ENCODE data around the gene RREB1.

Gene RREB1

GRCh38 chr6:7163661-7164071 lies 55.9 kb downstream of the RREB1 start:
- DNase-seq (ENCODE audit: low spot score) = no peak

- no peak for DNase-seq (ENCODE audit: low spot score)
These were observed 56.8 kb downstream of the RREB1 start for GRCh38 chr6:7164536-7165001.

- DNase-seq (ENCODE audit: low spot score) = no peak
These were observed 57.5 kb downstream of the RREB1 start for GRCh38 chr6:7165002-7165889.

- no peak for DNase-seq (ENCODE audit: low spot score)
These were observed 58.1 kb downstream of the RREB1 start for GRCh38 chr6:7165890-7166267.

- DNase-seq (ENCODE audit: low spot score) = peak; percentile 17
These were observed 58.9 kb downstream of the RREB1 start for GRCh38 chr6:7166410-7167293.

GRCh38 chr6:7169296-7169721 lies 61.5 kb downstream of the RREB1 start:
- DNase-seq (ENCODE audit: low spot score) = no peak

GRCh38 chr6:7170117-7170732 lies 62.5 kb downstream of the RREB1 start:
- no peak for DNase-seq (ENCODE audit: low spot score)

GRCh38 chr6:7171119-7171518 lies 63.4 kb downstream of the RREB1 start:
- no peak for DNase-seq (ENCODE audit: low spot score)

- no peak for DNase-seq (ENCODE audit: low spot score)
These were observed 64.0 kb downstream of the RREB1 start for GRCh38 chr6:7171733-7172132.

GRCh38 chr6:7172649-7173048 lies 64.9 kb downstream of the RREB1 start:
- DNase-seq (ENCODE audit: low spot score) = no peak

- DNase-seq (ENCODE audit: low spot score) = no peak
These were observed 66.2 kb downstream of the RREB1 start for GRCh38 chr6:7173843-7174503.

GRCh38 chr6:7175462-7175861 lies 67.7 kb downstream of the RREB1 start:
- DNase-seq (ENCODE audit: low spot score) = no peak

GRCh38 chr6:7176208-7176607 lies 68.4 kb downstream of the RREB1 start:
- DNase-seq (ENCODE audit: low spot score) = no peak

- no peak for DNase-seq (ENCODE audit: low spot score)
These were observed 70.5 kb downstream of the RREB1 start for GRCh38 chr6:7178280-7178679.

- no peak for DNase-seq (ENCODE audit: low spot score)
These were observed 73.0 kb downstream of the RREB1 start for GRCh38 chr6:7180751-7181150.

GRCh38 chr6:7183707-7184106 lies 75.9 kb downstream of the RREB1 start:
- DNase-seq (ENCODE audit: low spot score) = no peak

- DNase-seq (ENCODE audit: low spot score) = no peak
These were observed 76.7 kb downstream of the RREB1 start for GRCh38 chr6:7184502-7184901.

- no peak for DNase-seq (ENCODE audit: low spot score)
These were observed 77.8 kb downstream of the RREB1 start for GRCh38 chr6:7185561-7185960.

- no peak for DNase-seq (ENCODE audit: low spot score)
These were observed 80.7 kb downstream of the RREB1 start for GRCh38 chr6:7188492-7188891.

GRCh38 chr6:7189101-7189758 lies 81.5 kb downstream of the RREB1 start:
- no peak for DNase-seq (ENCODE audit: low spot score)

- DNase-seq (ENCODE audit: low spot score) = no peak
These were observed 83.0 kb downstream of the RREB1 start for GRCh38 chr6:7190791-7191190.

Data from HuH-7.5 (cell line).